GM18868 (cell line): ENCODE measurements around the gene RAD51B.

Experiments used
- ATAC-seq: cut with Tn5 transposase; IDR thresholded peaks from one replicate; pipeline ENCODE4 v1.9.1; 2021; ENCODE audit warnings: mild to moderate bottlenecking, moderate library complexity; ENCODE audit not compliant: unreplicated experiment

RAD51B gene

GRCh38 chr14:68312884-68313610 is 493.5 kb downstream of the RAD51B start:
- peak; percentile 88 for ATAC-seq

GRCh38 chr14:68314642-68315041 is 495.1 kb downstream of the RAD51B start:
- no peak for ATAC-seq

GRCh38 chr14:68315081-68315480 is 495.5 kb downstream of the RAD51B start:
- ATAC-seq, result no peak

GRCh38 chr14:68316078-68316868 is 496.7 kb downstream of the RAD51B start:
- no peak for ATAC-seq

DNA sequence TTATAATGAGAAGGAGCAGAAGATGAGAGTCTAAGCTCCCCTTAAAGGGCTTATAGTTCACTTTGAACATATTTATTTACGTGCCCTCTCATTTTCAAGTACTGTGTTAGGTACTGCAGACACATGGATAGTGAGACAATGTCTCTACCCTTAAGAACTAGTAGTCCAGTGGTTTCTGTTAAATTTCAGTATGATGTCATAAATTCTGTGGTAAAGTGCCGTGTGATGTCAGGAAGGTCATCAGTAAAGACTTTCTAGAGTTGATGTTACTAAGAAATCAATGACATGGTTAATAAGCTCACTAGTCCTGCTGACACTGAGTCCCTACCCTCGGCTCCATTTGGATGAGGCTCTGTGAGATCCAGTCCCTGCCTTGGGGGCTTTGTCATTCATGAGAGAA is 497.7 kb downstream of the RAD51B start:
- no peak for ATAC-seq

- no peak for ATAC-seq
Measured at GRCh38 chr14:68318828-68319227, 499.2 kb downstream of the RAD51B start.

DNA sequence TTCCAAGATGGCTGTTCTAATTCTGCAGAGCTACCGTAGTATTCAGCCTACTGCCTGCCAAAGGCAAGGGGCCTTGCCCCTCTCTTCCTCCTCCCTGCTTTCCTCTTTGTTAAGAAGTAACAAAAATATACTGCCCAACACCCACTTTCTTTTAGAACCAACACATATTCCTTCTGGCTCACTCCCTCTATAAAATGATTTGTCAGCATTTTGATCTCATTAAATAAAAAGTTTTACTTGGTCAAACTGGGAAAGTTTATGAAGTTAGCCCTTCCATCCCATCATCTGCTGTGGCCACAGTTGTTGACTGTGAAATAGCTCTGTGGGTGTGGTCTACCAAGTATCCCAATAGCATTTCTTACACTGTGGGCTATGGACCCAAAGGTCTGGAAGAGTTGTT is 500.9 kb downstream of the RAD51B start:
- ATAC-seq, result no peak

- ATAC-seq, result no peak
Measured at GRCh38 chr14:68322940-68323620, 503.5 kb downstream of the RAD51B start.

- no peak for ATAC-seq
Measured at GRCh38 chr14:68325267-68325807, 505.8 kb downstream of the RAD51B start.

GRCh38 chr14:68327231-68327630 is 507.7 kb downstream of the RAD51B start:
- no peak for ATAC-seq

- peak; percentile 69 for ATAC-seq
Measured at GRCh38 chr14:68328509-68328908, 508.9 kb downstream of the RAD51B start.

- ATAC-seq, result no peak
Measured at GRCh38 chr14:68331426-68331825, 511.8 kb downstream of the RAD51B start.

- no peak for ATAC-seq
Measured at GRCh38 chr14:68331991-68332390, 512.4 kb downstream of the RAD51B start.

GRCh38 chr14:68333262-68333661 is 513.7 kb downstream of the RAD51B start:
- ATAC-seq, result peak; percentile 49

DNA sequence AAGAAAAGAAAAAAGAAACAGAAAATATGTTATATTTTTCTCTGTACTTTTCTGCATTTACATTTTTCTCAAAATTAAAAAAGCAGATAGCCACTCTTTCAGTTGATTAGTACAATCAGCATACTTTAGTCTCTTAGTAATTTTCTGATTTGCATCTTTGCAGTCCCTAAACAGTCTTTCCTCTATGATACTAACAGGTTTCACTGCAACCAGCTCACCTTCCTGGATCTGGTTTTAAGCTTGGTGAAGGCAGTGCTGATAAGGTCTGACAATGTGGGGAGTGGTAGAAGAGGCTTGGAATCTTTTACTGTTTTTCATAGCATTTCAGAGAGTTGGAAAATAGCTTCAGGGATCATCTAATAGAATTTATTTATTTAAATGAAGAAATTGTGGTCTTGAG is 515.7 kb downstream of the RAD51B start:
- ATAC-seq, result no peak

GRCh38 chr14:68336165-68336564 is 516.6 kb downstream of the RAD51B start:
- no peak for ATAC-seq

GRCh38 chr14:68337279-68337678 is 517.7 kb downstream of the RAD51B start:
- ATAC-seq, result no peak

DNA sequence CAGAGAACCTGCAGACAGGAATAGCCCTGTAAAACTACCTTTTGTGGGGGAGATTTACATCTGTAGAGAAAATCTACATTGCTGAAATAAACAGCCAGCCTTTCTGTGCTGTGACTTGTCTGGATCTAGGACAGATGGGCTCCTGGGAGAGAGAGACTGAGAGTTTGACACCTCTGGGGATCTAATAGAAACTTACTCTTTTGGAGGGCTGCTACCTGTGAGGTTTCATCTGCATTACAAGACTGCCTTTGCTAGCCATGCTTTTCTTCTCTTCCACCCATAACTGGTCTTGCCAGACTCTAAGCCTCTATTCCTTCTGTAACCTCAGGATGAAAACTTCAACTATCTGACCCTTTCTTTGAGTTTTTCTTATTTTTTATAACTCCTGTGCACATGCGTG is 520.7 kb downstream of the RAD51B start:
- no peak for ATAC-seq

GRCh38 chr14:68341411-68342212 is 522.0 kb downstream of the RAD51B start:
- ATAC-seq, result no peak

DNA sequence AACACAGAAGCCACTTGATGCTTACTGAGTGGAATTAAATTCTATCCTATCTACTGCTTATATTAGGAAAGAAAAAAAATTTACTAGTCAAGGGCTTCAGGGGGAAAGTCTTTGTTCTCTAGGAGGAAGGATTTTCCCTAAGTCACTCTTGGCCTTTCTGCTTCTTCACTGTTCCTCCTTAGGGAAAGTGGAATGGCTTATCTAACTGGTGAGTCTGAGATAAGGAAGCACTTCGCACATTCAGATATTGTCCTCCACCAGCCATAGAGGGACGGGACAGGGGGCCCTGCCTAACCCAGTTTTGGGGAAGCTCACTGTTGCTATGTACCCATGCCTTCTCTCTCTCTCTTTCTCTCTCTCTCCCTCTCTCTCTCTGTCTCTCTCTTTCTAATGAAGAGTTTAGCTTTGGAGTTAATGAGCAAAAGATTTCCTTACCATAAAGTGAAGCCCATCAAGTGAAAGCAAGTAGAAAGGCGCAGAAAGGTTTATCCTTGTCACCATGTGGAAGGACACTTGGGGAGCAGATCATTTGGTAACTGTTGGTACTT is 522.7 kb downstream of the RAD51B start:
- no peak for ATAC-seq
